Hepatocyte (in vitro differentiated cells): ENCODE data around the gene SEBOX.

Experiments
- EZH2 ChIP-seq: fragments of 200-600 bp; sonication (generic); IDR thresholded peaks from 2 replicates; pipeline ENCODE4 v1.6.1; 2016; ENCODE audit warnings: antibody characterized with exemption, mild to moderate bottlenecking, borderline replicate concordance
- EZH2phosphoT487 ChIP-seq: fragments of 200-600 bp; sonication (generic); IDR thresholded peaks from one replicate; pipeline ENCODE4 v1.6.1; 2018; ENCODE audit warnings: antibody characterized with exemption, mild to moderate bottlenecking, low read depth, moderate library complexity; ENCODE audit not compliant: unreplicated experiment, severe bottlenecking
- TF ChIP-seq, protein P1 (sequence below): fragments of 200-600 bp; sonication (generic); IDR thresholded peaks from 2 replicates; pipeline ENCODE4 v1.5.1; 2016; ENCODE audit warnings: antibody characterized with exemption, mild to moderate bottlenecking; ENCODE audit not compliant: poor library complexity

DNA sequence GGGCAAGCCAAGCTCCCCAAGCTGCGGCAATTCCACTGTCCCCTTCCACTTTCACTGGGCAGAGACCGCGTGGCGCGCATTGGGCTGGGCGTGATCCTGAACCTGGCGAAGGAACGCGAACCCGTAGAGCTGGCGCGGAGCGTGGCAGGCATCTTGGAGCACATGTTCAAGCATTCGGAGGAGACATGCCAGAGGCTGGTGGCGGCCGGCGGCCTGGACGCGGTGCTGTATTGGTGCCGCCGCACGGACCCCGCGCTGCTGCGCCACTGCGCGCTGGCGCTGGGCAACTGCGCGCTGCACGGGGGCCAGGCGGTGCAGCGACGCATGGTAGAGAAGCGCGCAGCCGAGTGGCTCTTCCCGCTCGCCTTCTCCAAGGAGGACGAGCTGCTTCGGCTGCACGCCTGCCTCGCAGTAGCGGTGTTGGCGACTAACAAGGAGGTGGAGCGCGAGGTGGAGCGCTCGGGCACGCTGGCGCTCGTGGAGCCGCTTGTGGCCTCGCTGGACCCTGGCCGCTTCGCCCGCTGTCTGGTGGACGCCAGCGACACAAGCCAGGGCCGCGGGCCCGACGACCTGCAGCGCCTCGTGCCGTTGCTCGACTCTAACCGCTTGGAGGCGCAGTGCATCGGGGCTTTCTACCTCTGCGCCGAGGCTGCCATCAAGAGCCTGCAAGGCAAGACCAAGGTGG lies 16.3 kb upstream of the SEBOX start:
- TF ChIP-seq, protein P1, sequence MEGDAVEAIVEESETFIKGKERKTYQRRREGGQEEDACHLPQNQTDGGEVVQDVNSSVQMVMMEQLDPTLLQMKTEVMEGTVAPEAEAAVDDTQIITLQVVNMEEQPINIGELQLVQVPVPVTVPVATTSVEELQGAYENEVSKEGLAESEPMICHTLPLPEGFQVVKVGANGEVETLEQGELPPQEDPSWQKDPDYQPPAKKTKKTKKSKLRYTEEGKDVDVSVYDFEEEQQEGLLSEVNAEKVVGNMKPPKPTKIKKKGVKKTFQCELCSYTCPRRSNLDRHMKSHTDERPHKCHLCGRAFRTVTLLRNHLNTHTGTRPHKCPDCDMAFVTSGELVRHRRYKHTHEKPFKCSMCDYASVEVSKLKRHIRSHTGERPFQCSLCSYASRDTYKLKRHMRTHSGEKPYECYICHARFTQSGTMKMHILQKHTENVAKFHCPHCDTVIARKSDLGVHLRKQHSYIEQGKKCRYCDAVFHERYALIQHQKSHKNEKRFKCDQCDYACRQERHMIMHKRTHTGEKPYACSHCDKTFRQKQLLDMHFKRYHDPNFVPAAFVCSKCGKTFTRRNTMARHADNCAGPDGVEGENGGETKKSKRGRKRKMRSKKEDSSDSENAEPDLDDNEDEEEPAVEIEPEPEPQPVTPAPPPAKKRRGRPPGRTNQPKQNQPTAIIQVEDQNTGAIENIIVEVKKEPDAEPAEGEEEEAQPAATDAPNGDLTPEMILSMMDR: peak; percentile 40
- TF ChIP-seq EZH2 (no peak), EZH2phosphoT487 (no peak)
